ENCODE data around the gene RNU1-3.
"Not testable (repeated sequence)": the region's sequence is repeated elsewhere in the genome, so short reads cannot be mapped to it uniquely, and the experiment has no call there.

DNA sequence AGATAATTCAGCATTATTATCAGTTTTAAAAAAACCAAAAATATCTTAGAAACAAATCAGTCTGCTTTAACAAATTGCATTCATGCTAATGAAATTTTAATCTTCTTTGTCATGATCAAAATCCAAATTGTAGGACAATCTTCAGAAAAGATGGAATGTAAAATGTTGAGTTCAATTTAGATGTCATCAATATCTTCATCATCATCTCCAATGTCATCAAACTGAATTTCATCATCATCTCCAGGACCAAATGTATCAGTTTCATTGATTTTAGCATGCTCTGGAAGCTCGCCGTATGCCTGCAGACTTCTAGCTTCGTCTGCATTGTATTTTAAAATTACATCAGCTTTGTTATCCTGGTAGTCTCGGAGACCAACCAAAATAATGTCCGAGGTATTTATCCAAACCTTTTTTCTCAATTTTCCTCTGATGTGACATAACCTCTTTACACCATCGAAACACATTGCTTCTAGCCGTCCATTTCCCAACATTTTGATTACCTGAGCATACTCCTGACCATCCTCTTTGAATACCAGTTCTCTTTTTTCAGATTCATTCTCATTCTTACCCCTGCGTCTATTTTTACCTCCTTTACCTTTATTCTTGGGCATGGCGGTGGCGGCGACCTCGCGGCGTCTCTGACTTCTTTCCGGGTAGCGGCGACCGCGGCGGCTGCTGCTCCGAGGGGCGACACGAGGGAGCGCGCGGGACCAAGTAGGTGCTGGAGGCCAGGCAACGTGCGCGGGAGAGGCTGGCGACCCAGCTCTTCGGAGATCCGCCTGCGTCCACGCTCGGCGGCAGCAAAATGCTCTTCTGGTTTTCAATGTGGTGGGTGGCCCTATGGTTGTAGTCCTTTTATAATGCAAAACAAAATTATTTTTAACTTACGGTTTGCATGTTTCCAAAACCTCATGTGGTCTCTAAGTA lies 19.0 kb upstream of the RNU1-3 start:
- not testable (repeated sequence) for TF ChIP-seq CTCF, EZH2, EZH2phosphoT487 (IDR thresholded peaks at IDR 0.05)

Measured in neural progenitor cell (in vitro differentiated cells).